ENCODE data around the gene SMARCD3. TPM values are rescaled to one million over a fixed set of nuclear protein-coding genes. Genes with fewer than 3 reads are reported as not detected.

SMARCD3 gene
- total RNA-seq, 1 experiment from 2014 or later: 30.3 TPM

- Histone ChIP-seq H3K9me3 (ENCODE audit: control insufficient read depth in 1 of 2, insufficient read depth in 1 of 2, low read depth in 1 of 2, low read length in 2 of 2) (no peaks in the 10 kb centered on the region; a peak in 1 of 4 replicates), H3K27ac (ENCODE audit: low read depth, low read length) (no peak overlapping the region), H3K4me2 (ENCODE audit: low read length) (no peak overlapping the region), H3K4me3 (replicated peaks in 1 of 2; ENCODE audit: low read depth in 1 of 2, low read length in 2 of 2) (no peak overlapping the region), H3K36me3 (ENCODE audit: control insufficient read depth in 1 of 2, insufficient read depth in 2 of 2, low read length in 2 of 2) (no peaks in the 10 kb centered on the region), H2AFZ (ENCODE audit: low read depth, low read length, poor library complexity, severe bottlenecking) (no peak overlapping the region), H3K4me1 (ENCODE audit: control insufficient read depth in 1 of 2, insufficient read depth in 2 of 2, low read length in 2 of 2) (peaks cover 12 to 17% of the 10 kb centered on the region in 2 experiments; a peak in 3 of 4 replicates), H3K9me2 (ENCODE audit: insufficient read depth) (no peaks in the 10 kb centered on the region), H3K9ac (ENCODE audit: low read length) (no peak overlapping the region), H4K20me1 (ENCODE audit: insufficient read depth) (no peaks in the 10 kb centered on the region), H3K79me2 (ENCODE audit: insufficient read depth, low read length) (no peaks in the 10 kb centered on the region), H3K27me3 (ENCODE audit: insufficient read depth, low read length) (no peaks in the 10 kb centered on the region)
- TF ChIP-seq EGR1 (IDR thresholded peaks at IDR 0.05; ENCODE audit: low read depth): no peak
- no peak for TF ChIP-seq ATF3 (IDR thresholded peaks at IDR 0.05)
- TF ChIP-seq POLR2AphosphoS5 (IDR thresholded peaks at IDR 0.05; ENCODE audit: low read depth, low read length): no peak
- DNase-seq (ENCODE audit: low read depth, low spot score): no peak
- BruUV-seq (replicated peaks): no TSS peak
- no peak for ATAC-seq
- ChIA-PET CTCF (no interaction called here), POLR2A (no interaction called here), RAD21 (ENCODE audit: low non-redundant PET in 1 of 2, low total read pairs in 2 of 2, uncharacterized antibody in 2 of 2, unreplicated experiment in 2 of 2) (no interaction called here)
- intact Hi-C loops (cut with micrococcal nuclease): no loop called here
Observed at GRCh38 chr7:151278949-151279348, 30.5 kb upstream of the SMARCD3 start.

GRCh38 chr7:151277631-151278030 is 29.1 kb upstream of the SMARCD3 start:
- no TSS peak for BruUV-seq (replicated peaks)
- TF ChIP-seq POLR2AphosphoS5 (IDR thresholded peaks at IDR 0.05; ENCODE audit: low read depth, low read length) (no peak), CTCF (IDR thresholded peaks at IDR 0.05 in 2 of 3, conservative IDR thresholded peaks at IDR 0.05 in 1 of 3; ENCODE audit: borderline replicate concordance in 1 of 3, insufficient read depth in 1 of 3, low read depth in 2 of 3, low read length in 2 of 3) (no peak), ELF1 (IDR thresholded peaks at IDR 0.05; ENCODE audit: borderline replicate concordance, low read depth) (no peak), EZH2phosphoT487 (IDR thresholded peaks at IDR 0.05; ENCODE audit: borderline replicate concordance) (no peak), CBX3 (IDR thresholded peaks at IDR 0.05; ENCODE audit: low read depth) (no peak), EGR1 (IDR thresholded peaks at IDR 0.05; ENCODE audit: low read depth) (no peak), REST (IDR thresholded peaks at IDR 0.05; ENCODE audit: low read depth) (no peak), ZBTB33 (IDR thresholded peaks at IDR 0.05; ENCODE audit: extremely low read depth, insufficient replicate concordance, low read length) (no peak), YY1 (IDR thresholded peaks at IDR 0.05; ENCODE audit: extremely low read depth, insufficient replicate concordance, low read depth, low read length) (no peak)

More at GRCh38 chr7:151277631-151278030, 29.1 kb upstream of the SMARCD3 start:
- H2AFZ ChIP-seq (ENCODE audit: low read depth, low read length, poor library complexity, severe bottlenecking): peak overlapping the region; percentile 44
- H3K9me2 ChIP-seq (ENCODE audit: insufficient read depth): no peaks in the 10 kb centered on the region
- CTCF ChIA-PET: interaction anchor here (0.5 to 1.0 kb wide), 4 partner anchors 27 to 37 kb away, joined by 3 read pairs; no protein-coding TSS in a partner anchor
- no peak overlapping the region; the same call in 1 of the 2 replicates for H3K27ac ChIP-seq (ENCODE audit: low read depth, low read length)
- intact Hi-C loops (cut with micrococcal nuclease): no loop called here
- RAD21 ChIA-PET (ENCODE audit: low non-redundant PET in 1 of 2, low total read pairs in 2 of 2, uncharacterized antibody in 2 of 2, unreplicated experiment in 2 of 2): no interaction called here
- H3K4me2 ChIP-seq (ENCODE audit: low read length): peak overlapping the region; percentile 71
- no peak for DNase-seq (ENCODE audit: low read depth, low spot score)
- no peaks in the 10 kb centered on the region for H3K9me3 ChIP-seq (ENCODE audit: control insufficient read depth in 1 of 2, insufficient read depth in 1 of 2, low read depth in 1 of 2, low read length in 2 of 2)
- no peaks in the 10 kb centered on the region for H3K79me2 ChIP-seq (ENCODE audit: insufficient read depth, low read length)
- no peaks in the 10 kb centered on the region for H4K20me1 ChIP-seq (ENCODE audit: insufficient read depth)
- no peaks in the 10 kb centered on the region for H3K36me3 ChIP-seq (ENCODE audit: control insufficient read depth in 1 of 2, insufficient read depth in 2 of 2, low read length in 2 of 2)
- no peak overlapping the region for H3K9ac ChIP-seq (ENCODE audit: low read length)
- POLR2A ChIA-PET: interaction anchor here (1.0 kb wide), 1 partner anchor 51 kb away, joined by 4 read pairs; the partner anchor contains the start of gene ABCF2
- H3K27me3 ChIP-seq (ENCODE audit: insufficient read depth, low read length): no peaks in the 10 kb centered on the region
- H3K4me1 ChIP-seq (ENCODE audit: control insufficient read depth in 1 of 2, insufficient read depth in 2 of 2, low read length in 2 of 2): peaks cover 12 to 17% of the 10 kb centered on the region in 2 experiments; a peak in 3 of 4 replicates
- H3K4me3 ChIP-seq (replicated peaks in 1 of 2; ENCODE audit: low read depth in 1 of 2, low read length in 2 of 2): no peak overlapping the region
- ATAC-seq: peak; percentile 15
